IMR-90 (cell line): ENCODE measurements around the gene SLC2A13. TPM values are rescaled to one million over a fixed set of nuclear protein-coding genes. Genes with fewer than 3 reads are reported as not detected.

Experiments used
- ATAC-seq: fragments of 200-7000 bp; cut with Tn5 transposase; 2 replicates; pipeline ENCODE4 v1.9.1; 2020; ENCODE audit warnings: low read depth, mild to moderate bottlenecking, moderate library complexity
- BruUV-seq: library from RNA; stranded (reverse); fragments of 400-500 nt; replicated peaks from 2 replicates; lab custom pipeline; 2021; lab: Mats Ljungman, UMichigan
- CTCF ChIA-PET: fragments of 300-600 bp; formaldehyde crosslinking; extraction: SDS; loops from one replicate; lab custom pipeline; 2021; ENCODE audit warnings: antibody characterized with exemption; lab: Yijun Ruan, JAX
- POLR2A ChIA-PET: fragments of 300-600 bp; sonication (Branson Sonifier 250); formaldehyde crosslinking; loops from one replicate; lab custom pipeline; 2022; ENCODE audit warnings: antibody characterized with exemption; ENCODE audit not compliant: unreplicated experiment; lab: Charles Lee
- DNase-seq: peaks from one replicate; pipeline ENCODE4 v3.0.0; 2013
- H2AFZ ChIP-seq: replicated peaks from 2 replicates; pipeline ENCODE3; 2013; ENCODE audit warnings: low read length, mild to moderate bottlenecking; ENCODE audit not compliant: poor library complexity
- H2AK5ac ChIP-seq: 2 replicates; pipeline ENCODE4 v1.6.1; 2013; ENCODE audit warnings: low read depth, low read length, inconsistent platforms
- H2AK9ac ChIP-seq: replicated peaks from 2 replicates; pipeline ENCODE3; 2013; ENCODE audit warnings: mild to moderate bottlenecking, low read depth, low read length, moderate library complexity; ENCODE audit not compliant: poor library complexity
- H2BK120ac ChIP-seq: 2 replicates; pipeline ENCODE4 v1.6.1; 2013; ENCODE audit warnings: low read depth, low read length, inconsistent platforms
- H2BK15ac ChIP-seq: 3 replicates; pipeline ENCODE4 v1.6.1; 2013; ENCODE audit warnings: low read depth, low read length, inconsistent platforms
- H2BK20ac ChIP-seq: 2 replicates; pipeline ENCODE4 v1.6.1; 2013; ENCODE audit warnings: low read depth, mild to moderate bottlenecking, inconsistent platforms, low read length, moderate library complexity
- H2BK5ac ChIP-seq: 2 replicates; pipeline ENCODE4 v1.6.1; 2013; ENCODE audit warnings: mild to moderate bottlenecking, low read depth, low read length, inconsistent platforms; ENCODE audit not compliant: poor library complexity, severe bottlenecking
- H3K14ac ChIP-seq: replicated peaks from 2 replicates; pipeline ENCODE4 v1.6.1; 2013; ENCODE audit warnings: low read depth, low read length, inconsistent platforms
- H3K18ac ChIP-seq: 2 replicates; pipeline ENCODE4 v1.6.1; 2013; ENCODE audit warnings: low read depth, low read length, control low read depth
- H3K23ac ChIP-seq: 2 replicates; pipeline ENCODE4 v1.6.1; 2013; ENCODE audit warnings: low read depth, low read length, inconsistent platforms
- H3K27ac ChIP-seq: 2 replicates; pipeline ENCODE4 v1.5.1; 2013; ENCODE audit warnings: mild to moderate bottlenecking, control low read depth, low read length; ENCODE audit not compliant: insufficient read depth
- H3K27me3 ChIP-seq: 2 replicates; pipeline ENCODE4 v1.6.1; 2013; ENCODE audit warnings: low read length; ENCODE audit not compliant: control insufficient read depth, insufficient read depth
- H3K36me3 ChIP-seq: 2 replicates; pipeline ENCODE4 v1.6.1; 2013; ENCODE audit warnings: low read length, mixed read lengths; ENCODE audit not compliant: control insufficient read depth, insufficient read depth
- H3K4ac ChIP-seq: 2 replicates; pipeline ENCODE4 v1.6.1; 2013; ENCODE audit warnings: low read depth, low read length, inconsistent platforms
- H3K4me1 ChIP-seq: 2 replicates; pipeline ENCODE4 v1.6.1; 2013; ENCODE audit warnings: low read length, mixed read lengths; ENCODE audit not compliant: control insufficient read depth, insufficient read depth
- H3K4me2 ChIP-seq: 2 replicates; pipeline ENCODE4 v1.6.1; 2013; ENCODE audit warnings: low read depth, mild to moderate bottlenecking, control low read depth, low read length, moderate library complexity
- H3K4me3 ChIP-seq: 2 replicates; pipeline ENCODE4 v1.5.1; 2013; ENCODE audit warnings: low read depth, mild to moderate bottlenecking, control low read depth, low read length, moderate library complexity; ENCODE audit not compliant: insufficient read depth
- H3K56ac ChIP-seq: 2 replicates; pipeline ENCODE4 v1.6.1; 2013; ENCODE audit warnings: low read length, inconsistent platforms; ENCODE audit not compliant: insufficient read depth; ENCODE audit errors: extremely low read depth
- H3K79me1 ChIP-seq, 2 experiments: 2 replicates each; pipeline ENCODE4 v1.6.1; 2013; ENCODE audit warnings: low read length in 2 of 2, inconsistent platforms in 1 of 2, low read depth in 1 of 2
- H3K9ac ChIP-seq: 2 replicates; pipeline ENCODE4 v1.6.1; 2013; ENCODE audit warnings: low read depth, low read length, control low read depth
- H3K9me1 ChIP-seq: 2 replicates; pipeline ENCODE4 v1.6.1; 2013; ENCODE audit warnings: low read length, inconsistent platforms; ENCODE audit not compliant: insufficient read depth
- H3K9me3 ChIP-seq: 2 replicates; pipeline ENCODE4 v1.6.1; 2013; ENCODE audit warnings: low read length; ENCODE audit not compliant: control insufficient read depth, insufficient read depth
- H4K20me1 ChIP-seq: 2 replicates; pipeline ENCODE4 v1.6.1; 2013; ENCODE audit warnings: low read length, inconsistent platforms; ENCODE audit not compliant: insufficient read depth
- H4K5ac ChIP-seq: 2 replicates; pipeline ENCODE4 v1.6.1; 2013; ENCODE audit warnings: mild to moderate bottlenecking, low read depth, low read length, control low read depth
- H4K8ac ChIP-seq, 2 experiments: 2 replicates each; pipeline ENCODE4 v1.6.1; 2013; ENCODE audit warnings: low read depth in 2 of 2, low read length in 2 of 2, control low read depth in 1 of 2, inconsistent platforms in 1 of 2
- H4K91ac ChIP-seq: 2 replicates; pipeline ENCODE4 v1.6.1; 2013; ENCODE audit warnings: low read depth, low read length, inconsistent platforms; ENCODE audit not compliant: insufficient read depth
- BHLHE40 ChIP-seq: fragments of 150-350 bp; IDR thresholded peaks from 2 replicates; pipeline ENCODE4 v1.6.1; 2016; ENCODE audit warnings: mild to moderate bottlenecking, low read depth, low read length
- WGBS, 2 experiments: methylation state at CpG; one replicate each; pipeline versions ENCODE4 v1.1.5 to v1.1.7; 2013; ENCODE audit warnings: missing lambda C conversion rate in 2 of 2; ENCODE audit not compliant: insufficient read length in 1 of 2; ENCODE audit errors: extremely low coverage in 2 of 2; 5-methylcytosine and 5-hydroxymethylcytosine counted together
- dilution Hi-C: fragments of 300-500 bp; cut with HindIII; formaldehyde crosslinking; loops from one replicate; pipeline ENCODE4 v1.14.3; 2018; ENCODE audit warnings: low sequenced_read_pairs; ENCODE audit not compliant: unreplicated experiment
- in situ Hi-C: fragments of 300-500 bp; cut with MboI; formaldehyde crosslinking; loops from 3 replicates; pipeline ENCODE4 v1.14.3; 2019; ENCODE audit warnings: low sequenced_read_pairs, inconsistent platforms, mixed read lengths
- intact Hi-C: fragments of 100-400 bp; cut with micrococcal nuclease; formaldehyde crosslinking; loops from 2 replicates; pipeline ENCODE4 v1.10.0; 2022
- polyA plus RNA-seq, 3 experiments: library from polyadenylated mRNA; depleted of rRNA; stranded (reverse); fragments of >200 nt; gene quantifications; 2 replicates each; pipeline ENCODE4 v1.2.3, GENCODE V29; 2012; ENCODE audit warnings: low replicate concordance in 1 of 3
- total RNA-seq: library from RNA; depleted of rRNA; stranded (reverse); fragments of >200 nt; gene quantifications from 2 replicates; pipeline ENCODE4 v1.2.3, GENCODE V29; 2012

Gene SLC2A13
- total and polyA plus RNA-seq, 2 of the 4 experiments (the other 2 are of a cell fraction): 1.5 to 3.9 TPM

- Histone ChIP-seq H3K4me3 (no peak overlapping the region), H2BK5ac (no peak overlapping the region), H2BK15ac (no peak overlapping the region), H2AFZ (no peak overlapping the region), H3K4ac (no peak overlapping the region), H3K9ac (no peak overlapping the region), H4K5ac (no peak overlapping the region), H2BK20ac (no peak overlapping the region), H4K20me1 (no peaks in the 10 kb centered on the region), H2BK120ac (no peak overlapping the region), H4K91ac (no peak overlapping the region), H3K9me3 (no peaks in the 10 kb centered on the region), H4K8ac (no peak overlapping the region), H3K27me3 (no peaks in the 10 kb centered on the region), H3K14ac (no peak overlapping the region), H3K18ac (no peak overlapping the region), H3K9me1 (no peaks in the 10 kb centered on the region), H3K36me3 (no peaks in the 10 kb centered on the region), H3K27ac (no peak overlapping the region), H3K56ac (no peak overlapping the region), H3K79me1 (no peaks in the 10 kb centered on the region), H3K4me1 (no peaks in the 10 kb centered on the region), H2AK5ac (no peak overlapping the region), H2AK9ac (no peak overlapping the region), H3K4me2 (no peak overlapping the region), H3K23ac (no peak overlapping the region)
- intact Hi-C loops (no loop called here), in situ Hi-C loops (no loop called here), dilution Hi-C loops (no loop called here)
- WGBS, 2 experiments: no CpG with 5 or more reads among the region's 11 CpGs
- ATAC-seq: no peak
- ChIA-PET CTCF (no interaction called here), POLR2A (no interaction called here)
- no TSS peak for BruUV-seq
- TF ChIP-seq BHLHE40: no peak
- DNase-seq: no peak
Observed at GRCh38 chr12:39777465-39777864, 328.4 kb downstream of the SLC2A13 start.
